ENCODE measurements around the gene ATM. TPM values are rescaled to one million over a fixed set of nuclear protein-coding genes. Genes with fewer than 3 reads are reported as not detected.

ATM gene
- total RNA-seq, 4 donors from 2014 or later, result 46.3 to 445 (median 58.5) TPM

GRCh38 chr11:108237058-108237481 is 14.2 kb downstream of the ATM start:
- H3K27me3 ChIP-seq, result no peaks in the 10 kb centered on the region
- H3K9me3 ChIP-seq, result no peaks in the 10 kb centered on the region
- H3K27ac ChIP-seq, result peak overlapping the region in 3 of 4 donors; percentile 3 to 80 (median 9)
- DNase-seq, result no peak
- H3K36me3 ChIP-seq, result peaks cover 0 to 10% (median 0%) of the 10 kb centered on the region in 3 donors
- no peak overlapping the region for H3K4me3 ChIP-seq
- peaks cover 0 to 7% (median 2%) of the 10 kb centered on the region in 4 donors for H3K4me1 ChIP-seq
- TF ChIP-seq POLR2A (IDR thresholded peaks at IDR 0.05), result no peak
- no peak for TF ChIP-seq CTCF (IDR thresholded peaks at IDR 0.05)

- peak overlapping the region in 1 of 4 donors; percentile 42 for H3K27ac ChIP-seq
- no peaks in the 10 kb centered on the region for H3K27me3 ChIP-seq
- peaks cover 0 to 7% (median 2%) of the 10 kb centered on the region in 4 donors for H3K4me1 ChIP-seq
- no peak for TF ChIP-seq POLR2A (IDR thresholded peaks at IDR 0.05)
- no peak overlapping the region for H3K4me3 ChIP-seq
- DNase-seq, result no peak
- H3K36me3 ChIP-seq, result no peaks in the 10 kb centered on the region
- H3K9me3 ChIP-seq, result no peaks in the 10 kb centered on the region
Measured at GRCh38 chr11:108239076-108239475, 16.2 kb downstream of the ATM start.

GRCh38 chr11:108241330-108242037 is 18.6 kb downstream of the ATM start:
- Histone ChIP-seq H3K27ac (no peak overlapping the region), H3K9me3 (no peaks in the 10 kb centered on the region), H3K27me3 (no peaks in the 10 kb centered on the region), H3K4me1 (peaks cover 0 to under 1% (median 0%) of the 10 kb centered on the region in 4 donors), H3K4me3 (no peak overlapping the region), H3K36me3 (no peaks in the 10 kb centered on the region)
- TF ChIP-seq POLR2A (IDR thresholded peaks at IDR 0.05) (no peak), CTCF (IDR thresholded peaks at IDR 0.05) (no peak)
- DNase-seq, result no peak

GRCh38 chr11:108242422-108242821 is 19.6 kb downstream of the ATM start:
- Histone ChIP-seq H3K27ac (no peak overlapping the region), H3K36me3 (peaks cover 0 to 8% (median 0%) of the 10 kb centered on the region in 3 donors), H3K4me1 (no peaks in the 10 kb centered on the region), H3K27me3 (no peaks in the 10 kb centered on the region), H3K9me3 (no peaks in the 10 kb centered on the region), H3K4me3 (no peak overlapping the region)
- no peak for TF ChIP-seq POLR2A (IDR thresholded peaks at IDR 0.05)
- no peak for TF ChIP-seq CTCF (IDR thresholded peaks at IDR 0.05)
- no peak for DNase-seq

- no peak for DNase-seq
- Histone ChIP-seq H3K36me3 (peaks cover 0 to 37% (median 0%) of the 10 kb centered on the region in 3 donors), H3K4me3 (no peak overlapping the region)
Measured at GRCh38 chr11:108246308-108246707, 23.4 kb downstream of the ATM start.

More at GRCh38 chr11:108246308-108246707, 23.4 kb downstream of the ATM start:
- Histone ChIP-seq H3K27me3 (no peaks in the 10 kb centered on the region), H3K27ac (no peak overlapping the region), H3K4me1 (no peaks in the 10 kb centered on the region), H3K9me3 (no peaks in the 10 kb centered on the region)
- TF ChIP-seq POLR2A (IDR thresholded peaks at IDR 0.05) (no peak), CTCF (IDR thresholded peaks at IDR 0.05) (no peak)

All from Peyer's patch (tissue), 4 donors.